ENCODE measurements around the gene WWC2. TPM values are rescaled to one million over a fixed set of nuclear protein-coding genes. Genes with fewer than 3 reads are reported as not detected.

WWC2 gene
- total RNA-seq, 4 donors from 2014 or later, result 7.4 to 24.8 (median 8.0) TPM

GRCh38 chr4:183344523-183345255, 245.6 kb downstream of the WWC2 start:
- no peak overlapping the region for H3K27ac ChIP-seq
- H3K4me3 ChIP-seq, result no peak overlapping the region
- peaks cover 6 to 28% (median 9%) of the 10 kb centered on the region in 3 donors for H3K4me1 ChIP-seq
- H3K27me3 ChIP-seq, result peaks cover 0 to 20% (median 0%) of the 10 kb centered on the region in 4 donors
- H3K36me3 ChIP-seq, result no peaks in the 10 kb centered on the region
- H3K9me3 ChIP-seq, result no peaks in the 10 kb centered on the region
- intact Hi-C loops (cut with DNase I), result no loop called here
- DNase-seq, result no peak
- TF ChIP-seq CTCF (IDR thresholded peaks at IDR 0.05) (no peak), POLR2A (IDR thresholded peaks at IDR 0.05) (no peak)
- WGBS, 2 donors, result 70 to 78% methylated on average over 5 to 14 of the region's 15 CpGs

GRCh38 chr4:183345261-183345660, 246.2 kb downstream of the WWC2 start:
- Histone ChIP-seq H3K27ac (no peak overlapping the region), H3K4me1 (peaks cover 6 to 34% (median 11%) of the 10 kb centered on the region in 3 donors), H3K4me3 (no peak overlapping the region), H3K36me3 (no peaks in the 10 kb centered on the region), H3K9me3 (no peaks in the 10 kb centered on the region), H3K27me3 (peaks cover 0 to 20% (median 0%) of the 10 kb centered on the region in 4 donors)
- no peak for TF ChIP-seq CTCF (IDR thresholded peaks at IDR 0.05)
- no peak for TF ChIP-seq POLR2A (IDR thresholded peaks at IDR 0.05)
- no peak for DNase-seq
- intact Hi-C loops (cut with DNase I), result no loop called here
- WGBS, 2 donors, result 84 to 90% methylated on average over 2 to 4 of the region's 4 CpGs

GRCh38 chr4:183347146-183347545, 248.1 kb downstream of the WWC2 start:
- peaks cover 6 to 52% (median 21%) of the 10 kb centered on the region in 3 donors for H3K4me1 ChIP-seq
- DNase-seq, result no peak
- TF ChIP-seq CTCF (IDR thresholded peaks at IDR 0.05), result no peak
- TF ChIP-seq POLR2A (IDR thresholded peaks at IDR 0.05), result no peak
- H3K9me3 ChIP-seq, result no peaks in the 10 kb centered on the region
- 81 to 84% methylated on average over 8 of the region's 8 CpGs for WGBS, 2 donors
- intact Hi-C loops (cut with DNase I), result no loop called here
- H3K4me3 ChIP-seq, result no peak overlapping the region
- peaks cover 0 to 20% (median 0%) of the 10 kb centered on the region in 4 donors for H3K27me3 ChIP-seq
- no peak overlapping the region for H3K27ac ChIP-seq
- no peaks in the 10 kb centered on the region for H3K36me3 ChIP-seq

GRCh38 chr4:183347566-183347965, 248.5 kb downstream of the WWC2 start:
- Histone ChIP-seq H3K4me3 (no peak overlapping the region), H3K27ac (no peak overlapping the region), H3K36me3 (no peaks in the 10 kb centered on the region), H3K9me3 (no peaks in the 10 kb centered on the region), H3K4me1 (peaks cover 6 to 53% (median 23%) of the 10 kb centered on the region in 3 donors), H3K27me3 (peaks cover 0 to 17% (median 0%) of the 10 kb centered on the region in 4 donors)
- TF ChIP-seq POLR2A (IDR thresholded peaks at IDR 0.05), result no peak
- TF ChIP-seq CTCF (IDR thresholded peaks at IDR 0.05), result no peak
- DNase-seq, result no peak
- WGBS, 2 donors, result 71 to 88% methylated on average over 4 of the region's 4 CpGs
- intact Hi-C loops (cut with DNase I), result no loop called here

GRCh38 chr4:183348136-183348535, 249.1 kb downstream of the WWC2 start:
- Histone ChIP-seq H3K27ac (no peak overlapping the region), H3K9me3 (no peaks in the 10 kb centered on the region), H3K4me1 (peaks cover 3 to 53% (median 29%) of the 10 kb centered on the region in 3 donors), H3K4me3 (no peak overlapping the region), H3K36me3 (no peaks in the 10 kb centered on the region), H3K27me3 (peaks cover 0 to 12% (median 0%) of the 10 kb centered on the region in 4 donors)
- intact Hi-C loops (cut with DNase I), result no loop called here
- DNase-seq, result no peak
- WGBS, 2 donors, result 78 to 90% methylated on average over 12 of the region's 12 CpGs
- TF ChIP-seq POLR2A (IDR thresholded peaks at IDR 0.05) (no peak), CTCF (IDR thresholded peaks at IDR 0.05) (no peak)

Data from esophagus squamous epithelium (tissue), 5 donors.